ENCODE results near the gene TCEAL8.

The TCEAL8 gene

GRCh38 chrX:103250977-103251376 lies 4.0 kb downstream of the TCEAL8 start:
- TF ChIP-seq, protein P1, sequence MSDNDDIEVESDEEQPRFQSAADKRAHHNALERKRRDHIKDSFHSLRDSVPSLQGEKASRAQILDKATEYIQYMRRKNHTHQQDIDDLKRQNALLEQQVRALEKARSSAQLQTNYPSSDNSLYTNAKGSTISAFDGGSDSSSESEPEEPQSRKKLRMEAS (IDR thresholded peaks at IDR 0.05), result no peak
- TF ChIP-seq, protein P2, sequence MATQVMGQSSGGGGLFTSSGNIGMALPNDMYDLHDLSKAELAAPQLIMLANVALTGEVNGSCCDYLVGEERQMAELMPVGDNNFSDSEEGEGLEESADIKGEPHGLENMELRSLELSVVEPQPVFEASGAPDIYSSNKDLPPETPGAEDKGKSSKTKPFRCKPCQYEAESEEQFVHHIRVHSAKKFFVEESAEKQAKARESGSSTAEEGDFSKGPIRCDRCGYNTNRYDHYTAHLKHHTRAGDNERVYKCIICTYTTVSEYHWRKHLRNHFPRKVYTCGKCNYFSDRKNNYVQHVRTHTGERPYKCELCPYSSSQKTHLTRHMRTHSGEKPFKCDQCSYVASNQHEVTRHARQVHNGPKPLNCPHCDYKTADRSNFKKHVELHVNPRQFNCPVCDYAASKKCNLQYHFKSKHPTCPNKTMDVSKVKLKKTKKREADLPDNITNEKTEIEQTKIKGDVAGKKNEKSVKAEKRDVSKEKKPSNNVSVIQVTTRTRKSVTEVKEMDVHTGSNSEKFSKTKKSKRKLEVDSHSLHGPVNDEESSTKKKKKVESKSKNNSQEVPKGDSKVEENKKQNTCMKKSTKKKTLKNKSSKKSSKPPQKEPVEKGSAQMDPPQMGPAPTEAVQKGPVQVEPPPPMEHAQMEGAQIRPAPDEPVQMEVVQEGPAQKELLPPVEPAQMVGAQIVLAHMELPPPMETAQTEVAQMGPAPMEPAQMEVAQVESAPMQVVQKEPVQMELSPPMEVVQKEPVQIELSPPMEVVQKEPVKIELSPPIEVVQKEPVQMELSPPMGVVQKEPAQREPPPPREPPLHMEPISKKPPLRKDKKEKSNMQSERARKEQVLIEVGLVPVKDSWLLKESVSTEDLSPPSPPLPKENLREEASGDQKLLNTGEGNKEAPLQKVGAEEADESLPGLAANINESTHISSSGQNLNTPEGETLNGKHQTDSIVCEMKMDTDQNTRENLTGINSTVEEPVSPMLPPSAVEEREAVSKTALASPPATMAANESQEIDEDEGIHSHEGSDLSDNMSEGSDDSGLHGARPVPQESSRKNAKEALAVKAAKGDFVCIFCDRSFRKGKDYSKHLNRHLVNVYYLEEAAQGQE (IDR thresholded peaks at IDR 0.05; ENCODE audit: low read depth), result no peak
- TF ChIP-seq FOXM1 (IDR thresholded peaks at IDR 0.05; ENCODE audit: borderline replicate concordance, low read depth) (no peak), TCF12 (IDR thresholded peaks at IDR 0.05; ENCODE audit: low read depth) (no peak), NFIC (IDR thresholded peaks at IDR 0.05) (no peak), ZBTB7A (IDR thresholded peaks at IDR 0.05; ENCODE audit: low read depth) (no peak), EP300 (IDR thresholded peaks at IDR 0.05; ENCODE audit: borderline replicate concordance) (no peak), TAF1 (IDR thresholded peaks at IDR 0.05; ENCODE audit: low read depth) (no peak), CREB1 (IDR thresholded peaks at IDR 0.05; ENCODE audit: low read depth) (no peak), RAD21 (IDR thresholded peaks at IDR 0.05; ENCODE audit: low read depth) (no peak), CEBPB (IDR thresholded peaks at IDR 0.05) (no peak), EGR1 (IDR thresholded peaks at IDR 0.05) (no peak), TEAD4 (IDR thresholded peaks at IDR 0.05) (no peak)
- TF ChIP-seq, protein P3, sequence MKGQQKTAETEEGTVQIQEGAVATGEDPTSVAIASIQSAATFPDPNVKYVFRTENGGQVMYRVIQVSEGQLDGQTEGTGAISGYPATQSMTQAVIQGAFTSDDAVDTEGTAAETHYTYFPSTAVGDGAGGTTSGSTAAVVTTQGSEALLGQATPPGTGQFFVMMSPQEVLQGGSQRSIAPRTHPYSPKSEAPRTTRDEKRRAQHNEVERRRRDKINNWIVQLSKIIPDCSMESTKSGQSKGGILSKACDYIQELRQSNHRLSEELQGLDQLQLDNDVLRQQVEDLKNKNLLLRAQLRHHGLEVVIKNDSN (IDR thresholded peaks at IDR 0.05), result no peak

DNA sequence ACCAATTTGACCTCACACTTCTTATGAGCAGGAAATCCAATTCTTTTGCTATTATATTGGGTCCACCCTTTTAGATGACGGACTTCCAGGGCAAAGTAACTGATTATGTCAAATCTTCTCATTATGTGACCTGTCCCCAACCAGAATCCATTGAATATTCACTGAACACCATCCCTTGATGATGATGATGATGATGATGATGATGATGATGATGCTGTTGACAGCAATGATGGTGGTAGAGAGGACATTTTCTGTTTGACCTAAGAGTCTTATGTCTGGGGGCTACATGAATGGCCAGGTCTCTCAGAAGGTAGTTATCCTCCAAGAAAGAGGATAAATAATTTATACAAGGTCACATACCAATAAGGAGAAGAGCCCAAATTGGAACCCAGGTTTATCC lies 5.2 kb downstream of the TCEAL8 start:
- TF ChIP-seq CEBPB (IDR thresholded peaks at IDR 0.05) (no peak), EP300 (IDR thresholded peaks at IDR 0.05; ENCODE audit: borderline replicate concordance) (no peak), TAF1 (IDR thresholded peaks at IDR 0.05; ENCODE audit: low read depth) (no peak), FOXM1 (IDR thresholded peaks at IDR 0.05; ENCODE audit: borderline replicate concordance, low read depth) (no peak), RAD21 (IDR thresholded peaks at IDR 0.05; ENCODE audit: low read depth) (no peak)

- TF ChIP-seq TCF12 (IDR thresholded peaks at IDR 0.05; ENCODE audit: low read depth) (no peak), YY1 (IDR thresholded peaks at IDR 0.05; ENCODE audit: low read depth) (no peak), CEBPB (IDR thresholded peaks at IDR 0.05) (no peak), EP300 (IDR thresholded peaks at IDR 0.05; ENCODE audit: borderline replicate concordance) (no peak), RAD21 (IDR thresholded peaks at IDR 0.05; ENCODE audit: low read depth) (0 out of 2 replicates have a peak, but pooled peaks have one; percentile 11), CREB1 (IDR thresholded peaks at IDR 0.05; ENCODE audit: low read depth) (no peak), FOXM1 (IDR thresholded peaks at IDR 0.05; ENCODE audit: borderline replicate concordance, low read depth) (no peak)
These were observed 6.4 kb downstream of the TCEAL8 start for GRCh38 chrX:103248553-103248952.

DNA sequence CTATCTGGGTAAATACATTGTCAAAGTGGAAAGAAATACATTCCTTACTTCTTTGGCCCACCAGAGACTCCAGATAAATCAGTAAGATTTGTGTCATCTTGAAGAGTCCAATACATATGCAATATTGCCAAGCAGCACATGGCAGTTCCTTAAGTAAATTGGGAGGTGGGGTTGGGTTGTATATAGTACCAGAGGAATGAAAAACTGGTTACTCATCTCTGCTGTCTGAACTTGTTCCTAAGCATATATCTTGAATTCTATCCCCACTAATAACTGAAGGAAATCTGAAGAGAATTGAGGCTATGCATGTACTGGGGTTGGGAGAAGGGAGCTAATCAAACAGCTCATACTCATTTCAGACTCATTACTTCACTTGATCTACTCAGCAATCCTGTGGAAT lies 14.8 kb downstream of the TCEAL8 start:
- no peak for TF ChIP-seq EP300 (IDR thresholded peaks at IDR 0.05; ENCODE audit: borderline replicate concordance)
- TF ChIP-seq RAD21 (IDR thresholded peaks at IDR 0.05; ENCODE audit: low read depth), result no peak
- TF ChIP-seq YY1 (IDR thresholded peaks at IDR 0.05; ENCODE audit: low read depth), result no peak

- TF ChIP-seq TEAD4 (IDR thresholded peaks at IDR 0.05) (no peak), ZBTB7A (IDR thresholded peaks at IDR 0.05; ENCODE audit: low read depth) (no peak), YY1 (IDR thresholded peaks at IDR 0.05; ENCODE audit: low read depth) (no peak), EP300 (IDR thresholded peaks at IDR 0.05; ENCODE audit: borderline replicate concordance) (no peak), RAD21 (IDR thresholded peaks at IDR 0.05; ENCODE audit: low read depth) (no peak)
- TF ChIP-seq, protein P1 (IDR thresholded peaks at IDR 0.05), result no peak
- TF ChIP-seq, protein P2 (IDR thresholded peaks at IDR 0.05; ENCODE audit: low read depth), result no peak
These were observed 18.7 kb downstream of the TCEAL8 start for GRCh38 chrX:103236296-103236695.

- no peak for TF ChIP-seq TAF1 (IDR thresholded peaks at IDR 0.05; ENCODE audit: low read depth)
- no peak for TF ChIP-seq FOXM1 (IDR thresholded peaks at IDR 0.05; ENCODE audit: borderline replicate concordance, low read depth)
- no peak for TF ChIP-seq CEBPB (IDR thresholded peaks at IDR 0.05)
- no peak for TF ChIP-seq NFIC (IDR thresholded peaks at IDR 0.05)
- TF ChIP-seq ZBTB7A (IDR thresholded peaks at IDR 0.05; ENCODE audit: low read depth), result no peak
- TF ChIP-seq YY1 (IDR thresholded peaks at IDR 0.05; ENCODE audit: low read depth), result no peak
- TF ChIP-seq TCF12 (IDR thresholded peaks at IDR 0.05; ENCODE audit: low read depth), result no peak
- TF ChIP-seq, protein P1 (IDR thresholded peaks at IDR 0.05), result no peak
- TF ChIP-seq TEAD4 (IDR thresholded peaks at IDR 0.05), result no peak
These were observed 20.1 kb downstream of the TCEAL8 start for GRCh38 chrX:103234869-103235268.

DNA sequence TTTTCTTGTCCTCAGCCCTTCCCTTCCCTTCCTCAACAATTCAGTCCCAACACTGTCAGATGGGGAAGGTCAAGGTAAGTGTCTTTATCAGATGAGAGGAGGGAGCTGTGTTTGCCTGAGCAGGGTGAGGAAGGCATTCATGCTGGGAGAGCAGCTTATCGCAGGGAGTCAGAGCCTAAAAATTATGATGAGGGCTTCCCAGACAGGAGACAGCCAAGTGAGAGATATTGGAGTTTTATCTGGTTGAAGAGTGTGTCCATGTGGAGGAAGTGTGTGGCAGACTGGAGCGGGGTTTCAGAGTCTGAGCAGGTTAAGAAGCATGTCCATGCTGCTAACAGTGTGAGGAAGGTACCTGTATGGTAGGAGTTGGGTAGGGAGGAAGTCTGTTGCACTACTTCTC lies 21.7 kb downstream of the TCEAL8 start:
- TF ChIP-seq ZBTB7A (IDR thresholded peaks at IDR 0.05; ENCODE audit: low read depth), result no peak
- TF ChIP-seq TAF1 (IDR thresholded peaks at IDR 0.05; ENCODE audit: low read depth), result no peak
- TF ChIP-seq FOXM1 (IDR thresholded peaks at IDR 0.05; ENCODE audit: borderline replicate concordance, low read depth), result no peak
- TF ChIP-seq, protein P2 (IDR thresholded peaks at IDR 0.05; ENCODE audit: low read depth), result no peak
- TF ChIP-seq, protein P3 (IDR thresholded peaks at IDR 0.05), result no peak
- TF ChIP-seq CREB1 (IDR thresholded peaks at IDR 0.05; ENCODE audit: low read depth), result no peak
- TF ChIP-seq, protein P1 (IDR thresholded peaks at IDR 0.05), result no peak
- no peak for TF ChIP-seq EGR1 (IDR thresholded peaks at IDR 0.05)
- no peak for TF ChIP-seq RAD21 (IDR thresholded peaks at IDR 0.05; ENCODE audit: low read depth)
- no peak for TF ChIP-seq TCF12 (IDR thresholded peaks at IDR 0.05; ENCODE audit: low read depth)
- TF ChIP-seq CEBPB (IDR thresholded peaks at IDR 0.05), result no peak
